Stimulated activated CD8-positive, alpha-beta memory T cell treated with anti-CD3 and anti-CD28 coated beads, Interleukin-7, amount 100 ng/mL, for 48 hours (primary cell): ENCODE data around the gene GADD45B.
"Not testable (repeated sequence)": the region's sequence is repeated elsewhere in the genome, so short reads cannot be mapped to it uniquely, and the experiment has no call there.

Experiments
- DNase-seq, 2 donors: peaks; one replicate each; pipeline ENCODE4 v3.0.0-alpha.2; 2020; ENCODE audit warnings: low read depth in 1 of 2; ENCODE audit errors: extremely low read depth in 1 of 2

Gene GADD45B

DNA sequence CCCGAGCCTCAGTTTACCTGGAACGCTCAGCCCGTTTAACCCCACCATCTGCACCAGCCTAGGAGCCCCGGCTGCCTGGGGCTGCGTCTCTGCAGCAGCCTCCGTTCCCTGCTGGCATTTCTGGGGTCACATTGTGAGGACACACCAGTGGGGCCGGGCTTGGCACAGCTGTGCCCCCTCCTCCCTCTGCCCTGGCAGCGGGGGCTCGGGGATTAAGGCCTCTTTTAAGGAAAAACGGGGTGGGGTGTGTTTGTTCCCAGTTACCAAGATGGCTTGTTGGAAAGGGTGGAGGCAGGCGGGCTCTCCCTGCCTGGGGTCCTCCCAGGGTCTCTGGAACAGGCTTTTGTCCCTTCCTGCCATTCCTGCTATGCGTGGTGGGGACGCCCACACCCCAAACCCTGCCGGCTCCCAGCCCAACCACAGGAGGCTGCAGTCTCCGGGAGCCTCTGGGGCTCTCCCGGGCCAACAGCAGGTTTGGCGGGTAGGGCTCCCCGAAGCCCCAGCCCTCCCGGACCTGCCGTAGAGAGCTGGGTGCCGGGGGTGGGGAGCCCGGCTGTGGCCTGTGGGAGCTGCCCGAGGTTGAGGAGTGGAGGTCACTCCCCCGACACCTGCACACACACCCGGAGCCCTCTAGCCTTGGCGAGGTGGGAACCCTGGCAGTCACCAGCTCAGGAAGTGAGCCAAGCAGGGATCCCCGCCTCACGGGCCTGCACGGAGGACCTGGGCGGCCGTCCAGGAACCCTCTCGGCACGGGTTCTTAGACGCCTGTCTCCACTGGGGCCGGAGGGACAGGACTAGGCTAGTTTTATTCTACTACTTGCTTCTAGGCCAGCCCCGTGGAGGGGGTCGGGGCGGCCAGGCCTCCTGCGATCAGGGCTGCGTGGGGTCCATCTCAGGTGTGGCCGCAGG lies 36.9 kb downstream of the GADD45B start:
- no peak for DNase-seq

DNA sequence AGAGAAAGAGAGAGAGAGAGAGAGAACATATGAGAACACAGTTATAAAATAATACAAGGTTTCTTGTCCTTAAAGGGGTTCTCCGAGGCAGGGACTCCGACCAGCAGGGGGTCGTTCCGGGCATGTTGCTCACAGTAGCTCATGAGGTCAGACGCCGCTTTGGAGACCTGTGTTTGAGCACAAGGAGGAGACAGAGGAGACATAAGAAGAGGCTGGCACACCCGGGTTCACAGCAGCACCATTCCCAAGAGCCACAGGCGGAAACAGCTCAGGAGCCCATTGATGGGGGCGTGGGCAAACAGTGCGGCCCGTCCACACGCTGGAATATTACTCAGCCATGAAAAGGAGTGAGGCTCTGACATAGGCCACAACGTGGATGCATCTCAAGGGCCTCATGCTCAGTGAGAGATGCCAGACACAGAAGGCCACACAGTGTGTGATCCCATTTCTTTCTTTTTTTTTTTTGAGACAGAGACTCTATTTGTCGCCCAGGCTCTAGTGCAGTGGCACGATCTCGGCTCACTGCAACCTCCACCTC lies 39.1 kb downstream of the GADD45B start:
- DNase-seq: no peak

DNA sequence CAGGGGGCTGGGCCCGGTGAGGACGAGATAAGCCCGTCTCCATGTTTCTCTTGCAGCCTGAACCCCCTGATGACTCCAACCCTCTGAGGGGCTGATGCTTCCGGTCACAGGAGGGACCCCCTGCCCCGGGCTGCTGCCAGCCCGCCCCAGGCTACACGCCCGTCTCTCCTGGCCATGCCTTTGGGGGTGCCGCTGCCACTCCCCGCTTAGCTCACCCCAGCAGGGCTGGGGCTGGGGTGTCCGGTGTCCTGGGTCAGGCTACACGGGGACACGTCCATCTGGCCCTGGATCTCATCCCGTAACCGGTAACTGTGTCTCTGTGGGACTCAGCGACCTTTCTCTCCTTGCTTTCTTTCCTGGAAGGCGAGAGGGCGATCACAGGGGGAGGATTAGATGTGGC lies 40.8 kb downstream of the GADD45B start:
- DNase-seq: no peak

DNA sequence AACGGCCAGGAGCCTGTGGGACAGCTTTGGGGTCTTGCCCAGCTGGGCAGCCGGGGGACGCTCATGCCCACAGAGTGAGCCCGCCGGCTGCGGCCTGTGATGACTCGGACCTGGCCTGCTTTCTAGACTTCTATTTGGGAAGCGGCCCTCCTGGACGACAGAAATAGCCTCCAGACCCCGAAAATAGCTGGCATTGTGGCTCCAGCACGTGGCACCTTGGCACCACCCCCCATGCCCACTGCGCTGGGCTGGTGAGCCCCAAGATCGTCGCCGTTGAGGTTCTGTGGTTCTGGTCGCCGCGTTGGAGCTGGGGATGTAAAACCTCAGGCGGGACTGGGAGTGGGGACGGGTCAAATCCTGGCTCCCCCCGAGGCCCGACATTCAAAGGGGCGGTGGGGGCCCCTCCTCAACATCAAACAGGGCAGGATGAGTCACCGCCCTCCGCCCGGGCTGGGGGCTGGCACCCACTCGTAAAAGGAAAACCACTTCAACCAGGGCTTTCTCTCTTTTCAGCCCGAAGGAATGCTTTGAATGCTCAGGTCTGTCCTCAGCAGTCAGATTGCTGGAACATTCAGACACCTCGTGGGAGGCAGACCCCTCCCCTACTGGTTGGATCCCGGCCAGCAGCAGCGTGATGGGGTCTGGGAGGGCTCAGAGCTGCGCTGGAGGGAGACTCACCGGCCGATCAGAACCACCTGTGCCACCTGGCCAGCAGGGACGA lies 42.1 kb downstream of the GADD45B start:
- DNase-seq: no peak

DNA sequence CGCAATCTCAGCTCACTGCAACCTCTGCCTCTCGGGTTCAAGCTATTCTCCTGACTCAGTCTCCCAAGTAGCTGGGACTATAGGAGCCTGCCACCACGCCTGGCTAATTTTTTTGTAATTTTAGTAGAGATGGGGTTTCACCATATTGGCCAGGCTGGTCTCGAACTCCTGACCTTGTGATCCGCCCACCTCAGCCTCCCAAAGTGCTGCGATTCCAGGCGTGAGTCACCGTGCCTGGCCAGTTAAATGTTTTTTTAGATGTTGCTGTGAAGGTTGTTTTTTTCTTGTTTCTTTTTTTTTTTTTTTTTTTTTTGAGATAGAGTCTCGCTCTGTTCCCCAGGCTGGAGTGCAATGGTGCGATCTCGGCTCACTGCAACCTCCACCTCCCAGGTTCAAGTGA lies 42.9 kb downstream of the GADD45B start:
- DNase-seq: not testable (repeated sequence)

DNA sequence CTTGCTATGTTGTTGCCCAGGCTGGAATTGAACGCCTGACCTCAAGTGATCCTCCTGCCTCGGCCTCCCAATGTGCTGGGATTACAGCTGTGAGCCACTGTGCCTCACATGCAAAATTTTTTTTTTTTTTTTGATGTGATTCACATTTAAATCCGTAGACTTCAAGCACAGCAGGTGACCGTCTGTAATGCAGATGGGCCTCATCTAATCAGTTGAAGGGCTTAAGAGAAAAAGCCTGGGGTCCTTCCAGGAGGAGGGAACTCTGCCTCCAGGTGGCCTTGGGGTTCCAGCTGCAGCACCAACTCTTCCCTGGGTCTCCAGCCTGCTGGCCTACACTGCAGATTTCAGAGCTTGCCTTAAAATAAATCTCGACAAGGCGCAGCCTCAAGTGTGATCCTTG lies 43.6 kb downstream of the GADD45B start:
- DNase-seq: no peak

DNA sequence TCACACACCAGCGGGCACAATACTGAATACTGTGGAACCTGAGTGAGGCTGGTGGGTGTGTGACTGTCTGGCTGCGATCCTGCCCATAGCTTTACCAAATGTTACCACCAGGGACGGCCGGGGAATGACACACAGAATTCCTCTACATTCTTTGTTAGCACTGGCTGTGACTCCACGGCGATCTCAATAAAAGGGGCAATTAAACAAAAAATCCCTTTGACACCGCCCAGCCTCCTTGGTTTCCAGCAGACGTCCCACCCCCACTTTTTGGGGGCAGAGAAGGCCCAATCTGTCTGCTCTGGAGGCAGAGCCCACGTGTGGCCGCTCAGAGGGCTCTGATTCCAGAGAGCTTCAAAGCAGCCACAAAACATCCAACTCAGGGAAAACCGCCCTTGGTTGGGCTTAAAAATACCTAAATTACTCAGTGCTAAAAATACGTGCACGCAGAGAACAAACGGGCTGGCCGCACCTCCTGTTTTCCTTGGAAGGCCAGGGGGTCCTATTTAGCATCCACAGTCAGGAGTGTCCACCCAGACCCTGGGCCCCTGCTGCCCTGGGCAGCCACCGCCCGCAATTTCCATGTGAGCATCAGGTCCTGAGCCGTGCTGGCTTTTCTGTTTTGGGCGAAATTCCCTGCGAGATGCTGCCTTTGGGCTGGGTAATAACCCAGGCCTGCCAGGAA lies 47.8 kb downstream of the GADD45B start:
- DNase-seq: no peak

DNA sequence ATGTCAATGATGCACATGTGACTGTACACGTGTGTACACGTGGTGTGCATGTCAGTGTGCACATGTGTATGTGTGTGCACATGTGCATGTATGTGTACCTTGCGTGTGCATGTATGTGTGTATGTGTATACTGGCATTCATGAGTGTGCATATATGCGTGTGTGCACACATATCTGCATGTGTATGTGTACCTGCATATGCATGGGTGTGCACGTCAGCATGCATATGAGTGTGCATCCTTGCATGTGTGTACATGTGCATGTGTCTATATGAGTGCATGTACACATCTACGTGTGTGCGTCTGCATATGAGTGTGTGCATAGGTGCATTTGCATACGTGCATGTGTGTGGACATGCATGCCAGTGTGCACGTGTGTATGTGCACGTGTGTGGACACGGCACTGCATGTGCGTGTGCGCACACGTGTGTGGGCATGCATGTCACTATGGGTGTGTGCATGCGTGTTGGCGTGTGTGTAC lies 48.5 kb downstream of the GADD45B start:
- no peak for DNase-seq

DNA sequence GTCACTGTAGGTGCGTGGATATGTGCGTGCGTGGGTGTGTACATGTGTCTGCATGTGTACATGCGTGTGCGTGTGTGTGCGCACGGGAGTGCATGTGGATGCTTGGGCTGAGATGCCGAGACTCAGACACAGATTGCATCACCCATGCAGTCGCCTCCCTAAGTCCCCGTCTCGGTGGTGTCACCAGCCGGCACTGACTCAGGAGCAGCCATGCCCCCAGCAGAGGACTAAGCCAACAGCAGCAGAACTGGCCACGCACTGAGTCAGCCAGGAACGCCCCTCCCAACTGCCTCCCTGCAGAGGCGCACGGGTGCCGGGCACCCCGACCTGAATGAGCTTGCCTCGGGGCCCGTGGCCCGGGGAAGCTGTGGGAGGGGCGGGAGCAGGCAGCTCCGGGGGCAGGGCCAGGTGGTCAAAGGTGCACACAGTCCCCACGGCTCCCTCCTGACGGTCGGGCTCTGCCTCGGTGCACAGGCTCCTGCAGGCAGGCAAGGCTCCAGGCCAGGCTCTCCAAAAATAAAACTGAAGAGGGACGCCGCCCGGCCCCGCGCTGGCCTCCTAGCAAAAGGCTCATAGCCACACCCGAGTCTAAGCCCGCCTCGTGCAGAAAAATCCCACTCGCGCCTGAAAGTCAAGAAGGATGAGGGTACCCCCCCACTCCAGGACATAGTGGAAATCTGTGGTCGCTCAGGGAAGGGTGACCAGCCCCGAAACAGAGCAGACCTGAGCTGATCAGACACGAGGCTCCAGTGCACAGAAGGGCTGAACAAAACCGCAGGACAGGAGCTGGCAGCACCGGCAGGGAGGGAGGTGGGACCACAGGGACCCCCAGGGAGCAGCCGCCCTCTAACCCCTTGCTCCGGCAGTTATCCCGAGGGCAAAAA lies 49.2 kb downstream of the GADD45B start:
- no peak for DNase-seq

DNA sequence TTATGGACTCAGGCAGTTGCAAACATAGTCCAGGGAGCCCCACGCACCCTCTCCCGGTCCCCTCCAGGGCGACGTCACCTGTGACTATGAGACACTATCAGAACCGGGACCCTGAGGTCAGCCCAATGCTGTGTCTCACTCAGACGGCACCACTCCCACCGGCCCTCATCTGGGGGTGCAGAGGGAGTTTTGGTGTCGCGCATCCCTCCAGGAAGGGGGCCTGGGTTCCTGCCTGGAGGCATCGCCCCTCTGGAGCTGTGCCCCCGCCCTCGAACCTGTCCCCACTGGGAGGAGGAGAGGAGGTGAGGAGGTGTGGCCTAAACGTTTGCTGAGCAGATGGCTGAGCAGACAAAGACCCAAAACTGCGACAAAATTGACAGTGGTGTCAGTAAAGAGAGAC lies 51.2 kb downstream of the GADD45B start:
- DNase-seq: no peak

DNA sequence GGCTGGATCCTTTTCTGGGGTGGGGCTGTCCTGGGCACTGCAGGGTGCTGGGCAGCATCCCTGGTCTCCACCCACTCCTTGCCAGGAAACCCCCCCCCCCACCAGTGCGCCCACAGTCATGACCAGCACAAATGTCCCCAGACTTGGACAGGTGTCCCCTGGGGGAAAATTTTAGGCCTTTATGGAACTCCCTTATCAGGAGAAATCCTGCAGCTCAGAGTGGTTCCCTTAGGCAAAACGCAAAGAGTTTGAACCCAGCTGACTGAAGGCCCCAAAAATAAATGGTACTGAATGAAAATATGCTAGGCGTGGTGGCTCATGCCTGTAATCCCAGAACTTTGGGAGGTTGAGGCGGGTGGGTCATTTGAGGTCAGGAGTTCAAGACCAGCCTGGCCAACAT lies 51.8 kb downstream of the GADD45B start:
- no peak for DNase-seq
